ENCODE results near the gene IL6R.

DNA sequence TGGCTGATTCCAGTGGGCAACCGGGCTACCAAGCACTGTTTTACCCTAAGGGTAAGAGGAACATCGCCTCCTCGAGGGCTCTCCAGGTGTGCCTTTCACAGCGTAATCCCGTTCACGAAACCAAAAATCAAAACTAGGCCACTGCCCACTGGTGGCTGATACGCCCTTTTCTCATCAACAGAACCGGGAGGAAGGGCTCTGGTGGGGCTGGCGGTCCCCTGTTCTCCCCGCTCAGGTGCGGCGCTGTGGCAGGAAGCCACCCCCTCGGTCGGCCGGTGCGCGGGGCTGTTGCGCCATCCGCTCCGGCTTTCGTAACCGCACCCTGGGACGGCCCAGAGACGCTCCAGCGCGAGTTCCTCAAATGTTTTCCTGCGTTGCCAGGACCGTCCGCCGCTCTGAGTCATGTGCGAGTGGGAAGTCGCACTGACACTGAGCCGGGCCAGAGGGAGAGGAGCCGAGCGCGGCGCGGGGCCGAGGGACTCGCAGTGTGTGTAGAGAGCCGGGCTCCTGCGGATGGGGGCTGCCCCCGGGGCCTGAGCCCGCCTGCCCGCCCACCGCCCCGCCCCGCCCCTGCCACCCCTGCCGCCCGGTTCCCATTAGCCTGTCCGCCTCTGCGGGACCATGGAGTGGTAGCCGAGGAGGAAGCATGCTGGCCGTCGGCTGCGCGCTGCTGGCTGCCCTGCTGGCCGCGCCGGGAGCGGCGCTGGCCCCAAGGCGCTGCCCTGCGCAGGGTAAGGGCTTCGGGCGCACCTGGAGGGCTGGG lies at the start of gene IL6R:
- TF ChIP-seq POLR2A (IDR thresholded peaks at IDR 0.05): peak; percentile 83
- TF ChIP-seq, protein P1, sequence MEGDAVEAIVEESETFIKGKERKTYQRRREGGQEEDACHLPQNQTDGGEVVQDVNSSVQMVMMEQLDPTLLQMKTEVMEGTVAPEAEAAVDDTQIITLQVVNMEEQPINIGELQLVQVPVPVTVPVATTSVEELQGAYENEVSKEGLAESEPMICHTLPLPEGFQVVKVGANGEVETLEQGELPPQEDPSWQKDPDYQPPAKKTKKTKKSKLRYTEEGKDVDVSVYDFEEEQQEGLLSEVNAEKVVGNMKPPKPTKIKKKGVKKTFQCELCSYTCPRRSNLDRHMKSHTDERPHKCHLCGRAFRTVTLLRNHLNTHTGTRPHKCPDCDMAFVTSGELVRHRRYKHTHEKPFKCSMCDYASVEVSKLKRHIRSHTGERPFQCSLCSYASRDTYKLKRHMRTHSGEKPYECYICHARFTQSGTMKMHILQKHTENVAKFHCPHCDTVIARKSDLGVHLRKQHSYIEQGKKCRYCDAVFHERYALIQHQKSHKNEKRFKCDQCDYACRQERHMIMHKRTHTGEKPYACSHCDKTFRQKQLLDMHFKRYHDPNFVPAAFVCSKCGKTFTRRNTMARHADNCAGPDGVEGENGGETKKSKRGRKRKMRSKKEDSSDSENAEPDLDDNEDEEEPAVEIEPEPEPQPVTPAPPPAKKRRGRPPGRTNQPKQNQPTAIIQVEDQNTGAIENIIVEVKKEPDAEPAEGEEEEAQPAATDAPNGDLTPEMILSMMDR (IDR thresholded peaks at IDR 0.05): peak; percentile 7 to 68 (median 53)
- peak; percentile 91 to 99 (median 97) for TF ChIP-seq POLR2AphosphoS5 (IDR thresholded peaks at IDR 0.05)
